Fibroblast of skin of left biceps (primary cell): ENCODE measurements around the gene INSM1.
"Not testable (repeated sequence)": the region's sequence is repeated elsewhere in the genome, so short reads cannot be mapped to it uniquely, and the experiment has no call there.

ENCODE experiments used
- DNase-seq, 2 experiments: peaks; one replicate each; pipeline ENCODE4 v3.0.0-alpha.2; 2013; ENCODE audit warnings: low read depth in 2 of 2

INSM1 gene

GRCh38 chr20:20367575-20368417, at the start of gene INSM1:
Gene INSM1, plus strand, starts transcription at chr20:20368104. Its CDS starts 164 bp downstream, at chr20:20368268.
- DNase-seq: no peak

DNA sequence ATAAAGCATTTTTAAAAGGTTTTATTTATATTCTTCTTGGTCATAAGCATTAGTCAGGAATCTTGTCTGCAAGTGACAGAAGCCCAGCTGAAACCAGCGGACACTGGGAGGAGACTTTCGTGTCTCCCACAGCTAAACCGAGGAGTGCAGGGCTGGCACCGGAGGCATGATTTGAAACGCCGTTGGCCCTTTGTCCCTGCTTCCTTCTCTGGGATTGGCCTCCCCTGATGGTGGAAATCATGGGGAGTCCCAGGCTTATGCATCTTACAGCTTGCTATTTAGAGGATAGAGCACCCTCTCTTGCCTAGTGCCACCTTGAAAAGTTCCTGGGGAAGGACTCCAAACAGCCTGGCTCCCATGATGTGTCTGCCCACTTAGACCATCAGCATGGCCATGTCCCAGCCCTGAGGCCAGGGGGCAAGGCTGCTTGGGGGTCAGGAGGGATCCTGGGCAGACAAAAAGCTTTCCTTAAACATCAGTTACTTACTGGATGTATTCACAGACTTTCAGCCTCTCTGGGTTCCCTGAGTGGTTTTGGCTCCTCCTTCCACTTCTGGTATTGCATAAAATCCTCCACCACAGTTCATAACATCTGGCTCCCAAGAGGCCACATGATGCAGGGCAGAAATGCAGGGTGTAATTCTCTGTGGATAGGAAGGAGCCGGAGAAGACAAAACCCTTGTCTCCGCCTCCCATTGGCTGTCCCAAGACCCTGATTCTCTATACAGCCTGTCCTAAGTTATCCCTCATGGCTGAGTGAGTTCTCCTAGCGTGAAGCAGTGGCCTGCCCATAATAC, 49.3 kb upstream of the INSM1 start:
- no peak for DNase-seq

- DNase-seq: no peak
Measured at GRCh38 chr20:20321134-20321533, 46.8 kb upstream of the INSM1 start.

DNA sequence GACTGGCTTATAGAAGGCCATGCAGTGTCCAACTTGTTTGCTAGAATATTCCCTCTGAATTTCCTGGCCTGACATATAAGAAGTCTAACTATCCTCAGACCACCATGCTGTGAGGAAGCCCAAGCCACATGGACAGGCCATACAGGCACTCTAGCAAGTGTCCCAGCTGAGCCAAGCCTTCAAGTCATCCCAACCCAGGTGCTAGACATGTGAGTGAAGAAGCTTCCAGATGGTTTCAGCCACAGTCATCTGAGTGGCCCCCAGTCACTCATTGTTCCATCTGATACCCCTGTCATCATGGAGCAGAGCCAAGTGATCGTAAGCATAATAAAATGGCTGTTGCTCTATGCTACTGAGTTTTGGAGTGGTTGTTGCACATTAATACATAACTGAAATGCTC, 46.0 kb upstream of the INSM1 start:
- DNase-seq: no peak

GRCh38 chr20:20322912-20323311, 45.0 kb upstream of the INSM1 start:
- DNase-seq: no peak

- no peak for DNase-seq
Measured at GRCh38 chr20:20327746-20328145, 40.2 kb upstream of the INSM1 start.

GRCh38 chr20:20329564-20329963, 38.3 kb upstream of the INSM1 start:
- DNase-seq: no peak

DNA sequence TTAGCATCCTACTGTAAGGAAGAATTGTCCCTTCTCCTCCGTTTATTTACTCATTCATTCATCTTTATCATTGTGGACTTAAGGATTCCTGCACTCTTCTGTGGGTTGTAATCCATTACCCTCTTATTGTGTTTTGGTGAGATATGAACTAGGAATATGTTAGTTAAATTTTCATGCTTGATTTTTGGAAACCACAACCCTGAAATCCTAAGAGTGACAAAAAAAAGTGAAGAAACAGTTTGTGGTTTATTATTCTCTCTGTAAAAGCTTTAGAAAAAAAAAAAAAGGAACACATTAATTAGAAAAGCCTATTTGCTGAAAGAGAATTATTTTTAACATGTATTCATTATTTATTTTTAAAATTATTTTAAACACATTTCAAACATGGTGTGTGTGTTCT, 36.7 kb upstream of the INSM1 start:
- DNase-seq: no peak

- DNase-seq: no peak
Measured at GRCh38 chr20:20331817-20332216, 36.1 kb upstream of the INSM1 start.

DNA sequence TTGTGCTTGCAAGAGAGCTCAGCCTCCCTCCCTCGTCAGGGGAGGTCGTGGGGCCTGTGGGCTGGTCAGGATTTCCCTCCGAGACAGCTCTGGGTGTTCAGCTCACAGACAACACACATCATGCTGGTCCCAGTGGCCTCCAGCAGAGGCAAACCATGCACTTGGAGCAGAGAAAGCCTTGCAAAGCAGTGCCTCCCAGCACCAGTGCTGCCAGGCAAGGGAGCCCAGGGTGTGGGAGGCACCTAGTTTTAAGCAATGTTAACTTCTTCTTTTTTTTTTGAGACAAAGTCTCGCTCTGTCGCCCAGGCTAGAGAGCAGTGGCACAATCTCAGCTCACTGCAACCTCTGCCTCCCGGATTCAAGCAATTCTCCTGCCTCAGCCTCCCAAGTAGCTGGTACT, 34.0 kb upstream of the INSM1 start:
- no peak for DNase-seq

DNA sequence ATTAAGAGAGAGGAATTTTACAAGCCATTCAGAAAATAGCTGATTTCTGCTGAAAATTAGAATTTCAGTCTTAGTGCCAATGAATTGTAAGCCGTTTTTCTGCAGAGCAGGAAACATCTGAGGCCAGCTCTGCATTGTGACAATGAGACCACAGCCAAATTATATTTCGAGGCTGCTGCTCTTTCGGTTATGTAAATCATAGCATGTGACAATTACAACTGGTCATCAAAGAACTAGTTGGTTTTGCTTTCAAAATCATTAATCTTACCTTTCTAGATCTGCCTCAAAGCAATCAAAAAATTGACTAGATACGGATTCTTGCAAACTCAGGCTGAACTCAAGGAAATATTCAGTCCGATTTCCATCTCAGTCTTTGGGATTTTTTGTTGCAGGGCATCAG, 33.4 kb upstream of the INSM1 start:
- no peak for DNase-seq

DNA sequence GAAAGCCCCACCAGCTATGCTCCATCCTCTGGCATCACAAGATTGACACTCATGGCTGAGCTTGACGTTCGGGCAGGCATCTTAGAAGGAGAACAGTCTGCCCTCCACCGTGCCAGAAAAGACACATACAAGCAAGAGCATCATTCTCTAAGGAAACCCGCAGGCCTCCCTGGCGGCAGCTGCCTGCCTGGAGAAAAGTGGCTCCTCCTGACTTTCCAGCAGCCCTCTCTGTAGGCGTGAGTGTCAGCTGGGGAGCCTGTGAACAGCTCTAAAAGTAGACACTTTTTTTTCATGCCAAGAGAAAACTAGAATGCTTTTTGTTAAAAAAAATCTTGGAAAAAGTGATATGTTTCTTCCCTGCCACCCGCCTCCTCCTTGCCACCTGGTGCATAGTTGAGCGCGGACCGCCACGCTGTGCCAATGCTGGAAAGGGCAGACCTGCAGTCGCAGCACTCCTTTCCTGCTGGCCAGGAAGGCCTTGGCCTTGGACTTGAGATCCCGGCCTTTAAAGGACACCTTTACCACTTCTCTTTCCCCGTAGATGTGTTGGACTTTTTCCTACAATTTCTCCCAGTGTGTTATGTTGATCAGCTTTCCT, 29.7 kb upstream of the INSM1 start:
- no peak for DNase-seq

DNA sequence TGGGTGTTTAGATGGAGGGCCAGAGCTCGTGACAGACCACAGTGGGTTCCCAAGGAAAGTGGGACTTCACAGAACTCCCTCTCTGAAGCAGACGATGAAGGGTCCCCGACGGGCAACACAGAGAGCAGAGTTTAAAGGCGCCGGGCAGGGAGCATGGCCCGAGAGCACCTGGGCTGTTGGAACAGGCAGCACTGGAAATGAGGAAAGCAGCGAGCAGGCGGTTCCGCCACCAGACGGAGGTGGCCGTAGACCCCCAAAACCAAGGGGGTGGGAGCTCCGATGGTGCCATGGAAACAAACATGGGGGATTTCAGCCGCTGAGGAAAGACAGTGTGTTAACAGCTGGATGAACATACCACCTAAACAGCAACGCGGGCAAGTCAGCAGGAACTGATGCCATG, 27.5 kb upstream of the INSM1 start:
- no peak for DNase-seq

DNA sequence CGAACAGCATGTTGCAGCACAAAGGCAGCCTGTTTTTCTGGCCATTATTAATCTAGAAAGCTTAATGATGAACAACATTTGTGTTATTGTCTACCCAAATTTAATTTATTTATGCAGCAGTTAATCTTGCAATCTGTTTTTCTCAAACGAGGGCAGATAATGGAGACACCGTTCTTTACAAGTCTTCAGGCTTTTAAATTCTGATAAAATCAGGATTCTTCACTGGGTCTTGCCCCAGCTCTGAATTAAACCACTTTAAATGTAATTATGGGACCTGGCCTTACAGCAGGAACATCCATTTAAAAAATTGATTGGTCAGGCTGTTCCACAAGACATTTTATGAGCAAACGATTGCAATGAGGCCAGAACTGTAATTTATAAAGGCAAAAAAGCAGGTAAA, 26.5 kb upstream of the INSM1 start:
- no peak for DNase-seq

GRCh38 chr20:20342066-20342465, 25.8 kb upstream of the INSM1 start:
- DNase-seq: no peak

DNA sequence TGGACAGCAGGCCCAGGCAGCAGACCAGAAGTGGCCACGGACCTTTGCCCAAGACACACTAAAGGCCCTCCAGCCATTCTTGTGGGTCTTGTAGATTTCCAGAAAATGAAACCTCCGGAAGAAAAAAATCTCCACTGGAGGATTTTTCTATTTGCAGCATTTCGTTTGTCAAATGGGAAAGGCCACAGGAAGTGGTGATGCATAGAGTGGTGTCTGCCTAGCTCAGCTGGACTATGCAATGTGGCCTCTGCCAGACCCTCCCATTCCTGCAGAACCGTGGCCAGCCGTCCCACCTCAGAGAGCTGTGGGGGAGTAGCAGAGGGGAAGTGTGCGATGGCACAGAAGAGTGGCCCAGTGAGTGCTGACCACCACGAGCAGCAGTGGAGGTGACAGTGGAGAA, 24.0 kb upstream of the INSM1 start:
- no peak for DNase-seq

- no peak for DNase-seq
Measured at GRCh38 chr20:20344476-20344875, 23.4 kb upstream of the INSM1 start.

DNA sequence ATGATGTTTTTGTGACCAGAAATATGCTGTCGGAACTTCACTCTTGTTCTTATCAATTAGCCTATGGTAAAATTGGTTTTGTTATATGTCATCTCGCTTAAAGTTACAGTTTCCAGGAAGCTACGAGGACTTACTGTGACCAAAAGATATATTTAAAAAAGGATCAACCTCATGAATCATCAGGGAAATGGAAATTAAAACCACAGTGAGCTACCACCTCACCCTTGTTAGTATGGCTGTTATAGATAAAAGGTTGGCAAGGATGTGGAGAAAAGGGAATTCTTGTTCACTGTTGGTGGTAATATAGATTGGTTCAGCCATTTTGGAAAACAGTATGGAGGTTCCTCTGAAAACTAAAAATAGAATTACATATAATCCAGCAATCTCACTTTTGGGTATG, 14.3 kb upstream of the INSM1 start:
- no peak for DNase-seq

DNA sequence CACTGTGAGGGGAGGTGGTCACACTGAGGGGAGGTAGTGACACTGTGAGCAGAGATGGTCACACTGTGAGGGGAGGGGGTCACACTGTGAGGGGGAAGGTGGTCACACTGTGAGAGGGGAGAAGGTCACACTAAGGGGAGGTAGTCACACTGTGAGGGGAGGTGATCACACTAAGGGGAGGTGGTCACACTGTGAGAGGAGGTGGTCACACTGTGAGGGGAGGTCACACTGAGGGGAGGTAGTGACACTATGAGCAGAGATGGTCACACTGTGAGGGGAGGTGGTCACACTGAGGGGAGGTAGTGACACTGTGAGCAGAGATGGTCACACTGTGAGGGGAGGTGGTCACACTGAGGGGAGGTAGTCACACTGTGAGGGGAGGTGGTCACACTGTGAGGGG, 12.4 kb upstream of the INSM1 start:
- DNase-seq: not testable (repeated sequence)

GRCh38 chr20:20358801-20359200, 9.1 kb upstream of the INSM1 start:
- DNase-seq: no peak

- no peak for DNase-seq
Measured at GRCh38 chr20:20359628-20360027, 8.3 kb upstream of the INSM1 start.

DNA sequence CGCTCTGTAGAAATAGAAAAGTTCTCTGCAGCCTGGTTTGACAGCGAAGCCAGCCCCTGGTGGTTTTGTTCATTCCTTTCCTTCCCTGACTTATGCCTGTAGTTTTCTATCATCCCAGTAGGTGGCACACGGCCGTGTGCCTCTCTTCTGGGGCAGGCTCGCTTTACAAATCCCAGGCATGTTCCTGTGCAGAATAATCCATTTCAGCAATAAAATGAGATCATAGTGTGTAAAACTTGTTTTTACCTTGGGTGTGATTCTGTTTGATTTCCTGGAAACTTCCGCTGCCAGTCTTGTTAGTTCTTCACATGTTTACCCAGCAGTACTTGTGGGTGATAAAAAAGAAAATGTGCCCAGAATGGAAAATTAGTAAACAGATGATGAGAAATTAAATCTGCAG, 7.4 kb upstream of the INSM1 start:
- DNase-seq: peak; percentile 12 to 13
